CD4-positive, alpha-beta T cell (primary cell): Measurements from ENCODE around the gene MAPK14. TPM values are rescaled to one million over a fixed set of nuclear protein-coding genes. Genes with fewer than 3 reads are reported as not detected.

Experiments
- ATAC-seq: fragments of 200-7000 bp; cut with Tn5 transposase; one replicate; pipeline ENCODE4 v1.10.0; 2022; ENCODE audit warnings: mild to moderate bottlenecking; ENCODE audit not compliant: poor library complexity
- CTCF ChIA-PET: fragments of 350-600 bp; sonication (Branson Sonifier 250); formaldehyde crosslinking; loops from one replicate; lab custom pipeline; 2021; ENCODE audit warnings: antibody characterized with exemption, inconsistent platforms; lab: Charles Lee
- POLR2A ChIA-PET: fragments of 350-600 bp; sonication (Branson Sonifier 250); formaldehyde crosslinking; loops from one replicate; lab custom pipeline; 2021; ENCODE audit warnings: antibody characterized with exemption, inconsistent platforms; lab: Charles Lee
- DNase-seq, 14 experiments: peaks; one replicate each; pipeline ENCODE4 v3.0.0-alpha.2; 2013 to 2020; ENCODE audit warnings: mixed read lengths in 2 of 14
- H3K27ac ChIP-seq, 2 donors: one replicate each; pipeline versions ENCODE4 v1.5.1 to v1.7.0; 2013; ENCODE audit warnings: low read length in 2 of 2, low read depth in 1 of 2, mild to moderate bottlenecking in 1 of 2
- H3K27me3 ChIP-seq, 2 experiments: 1 replicate in 1 of 2; 2 replicates in 1 of 2; pipeline versions ENCODE4 v1.6.1 to v1.7.0; 2013; ENCODE audit warnings: low read length in 2 of 2, control low read depth in 1 of 2, mild to moderate bottlenecking in 1 of 2, moderate library complexity in 1 of 2; ENCODE audit not compliant: insufficient read depth in 2 of 2, control insufficient read depth in 1 of 2
- H3K36me3 ChIP-seq: one replicate; pipeline ENCODE4 v1.6.1; 2013; ENCODE audit warnings: low read length, control low read depth; ENCODE audit not compliant: insufficient read depth
- H3K4me1 ChIP-seq: one replicate; pipeline ENCODE4 v1.6.1; 2013; ENCODE audit warnings: low read length, control low read depth; ENCODE audit not compliant: insufficient read depth
- H3K4me3 ChIP-seq: one replicate; pipeline ENCODE4 v1.5.1; 2013; ENCODE audit warnings: mild to moderate bottlenecking, low read length, moderate library complexity
- H3K9me3 ChIP-seq, 2 experiments: 1 replicate in 1 of 2; 2 replicates in 1 of 2; pipeline versions ENCODE4 v1.6.1 to v1.7.0; 2013; ENCODE audit warnings: low read length in 2 of 2, mild to moderate bottlenecking in 2 of 2, control low read depth in 1 of 2, moderate library complexity in 1 of 2; ENCODE audit not compliant: control insufficient read depth in 1 of 2, insufficient read depth in 1 of 2
- H3K27ac Mint-ChIP-seq: one replicate; pipeline ENCODE4 v1.8.0; 2020; ENCODE audit warnings: mixed read lengths
- H3K27me3 Mint-ChIP-seq: one replicate; pipeline ENCODE4 v1.8.0; 2021; ENCODE audit warnings: mixed read lengths
- H3K36me3 Mint-ChIP-seq: one replicate; pipeline ENCODE4 v1.8.0; 2021; ENCODE audit warnings: low read depth, mixed read lengths
- H3K4me1 Mint-ChIP-seq: one replicate; pipeline ENCODE4 v1.8.0; 2021; ENCODE audit warnings: low read depth, mixed read lengths
- H3K4me3 Mint-ChIP-seq: one replicate; pipeline ENCODE4 v1.8.0; 2020; ENCODE audit warnings: mild to moderate bottlenecking, mixed read lengths
- H3K9me3 Mint-ChIP-seq: one replicate; pipeline ENCODE4 v1.8.0; 2020; ENCODE audit warnings: mixed read lengths
- CTCF ChIP-seq: fragments of 200-600 bp; IDR thresholded peaks from one replicate; pipeline ENCODE4 v1.8.0; 2022; ENCODE audit warnings: antibody characterized with exemption, mild to moderate bottlenecking
- intact Hi-C, 2 experiments: fragments of 100-400 bp; cut with DNase I in 1 of 2; cut with micrococcal nuclease in 1 of 2; formaldehyde crosslinking; loops; one replicate each; pipeline versions ENCODE4 v1.15.1 to v1.9.0; 2023 to 2025; cut with DNase I, micrococcal nuclease
- total RNA-seq, 174 experiments: library from RNA in 2 of 174; stranded (reverse) in 2 of 174; gene quantifications; one replicate each; pipeline ENCODE4 v1.2.3 and lab custom pipeline; 2021 to 2026

Gene MAPK14
- total RNA-seq, 2 experiments from 2014 or later, result 42.6 to 42.8 TPM

- ChIA-PET POLR2A (interaction anchor here (1.2 to 3.1 kb wide), 4 partner anchors 18 to 92 kb away, joined by 3 to 15 read pairs (median 4); partner anchors contain the start of gene MAPK14), CTCF (interaction anchor here (0.8 to 1.0 kb wide), 2 partner anchors 27 to 94 kb away, joined by 3 read pairs; partner anchors contain the start of gene MAPK13)
- H3K27ac Mint-ChIP-seq, result peak overlapping the region; percentile 89
- H3K27ac ChIP-seq, result no peak overlapping the region
- no peaks in the 10 kb centered on the region for H3K27me3 ChIP-seq
- no peak for ATAC-seq
- no peaks in the 10 kb centered on the region for H3K9me3 Mint-ChIP-seq
- H3K4me1 ChIP-seq, result peaks cover 25% of the 10 kb centered on the region
- no peaks in the 10 kb centered on the region for H3K27me3 Mint-ChIP-seq
- no peak overlapping the region for H3K4me3 ChIP-seq
- peaks cover 57% of the 10 kb centered on the region for H3K4me1 Mint-ChIP-seq
- no peak for TF ChIP-seq CTCF
- no peak for DNase-seq
- H3K36me3 ChIP-seq, result peaks cover 42% of the 10 kb centered on the region
- peaks cover 46% of the 10 kb centered on the region for H3K36me3 Mint-ChIP-seq
- no peaks in the 10 kb centered on the region for H3K9me3 ChIP-seq
- intact Hi-C loops, result no loop called here
- H3K4me3 Mint-ChIP-seq, result no peak overlapping the region
These were observed 75.2 kb downstream of the MAPK14 start for GRCh38 chr6:36102853-36103252.

GRCh38 chr6:36104836-36105235 lies 77.2 kb downstream of the MAPK14 start:
- no peak for TF ChIP-seq CTCF
- CTCF ChIA-PET, result interaction anchor here (0.8 to 1.7 kb wide), 3 partner anchors 10 to 11 kb away, joined by 3 to 5 read pairs (median 4); no protein-coding TSS in a partner anchor
- Mint-ChIP-seq H3K4me3 (no peak overlapping the region), H3K36me3 (peaks cover 65% of the 10 kb centered on the region), H3K4me1 (peaks cover 57% of the 10 kb centered on the region), H3K9me3 (no peaks in the 10 kb centered on the region), H3K27ac (peak overlapping the region; percentile 66), H3K27me3 (no peaks in the 10 kb centered on the region)
- ATAC-seq (no peak), DNase-seq (no peak)
- H3K9me3 ChIP-seq, result no peaks in the 10 kb centered on the region
- H3K36me3 ChIP-seq, result peaks cover 53% of the 10 kb centered on the region
- no peak overlapping the region for H3K27ac ChIP-seq
- no peaks in the 10 kb centered on the region for H3K27me3 ChIP-seq
- intact Hi-C loops, result no loop called here
- peaks cover 31% of the 10 kb centered on the region for H3K4me1 ChIP-seq
- POLR2A ChIA-PET, result interaction anchor here (0.6 to 3.1 kb wide), 7 partner anchors 10 to 1393 kb away, joined by 3 to 15 read pairs (median 4); no protein-coding TSS in a partner anchor
- no peak overlapping the region for H3K4me3 ChIP-seq

- CTCF ChIA-PET, result interaction anchor here (0.7 to 1.4 kb wide), 5 partner anchors 10 to 81 kb away, joined by 3 to 4 read pairs (median 3); partner anchors contain the start of gene MAPK14
- H3K27ac ChIP-seq, result peak overlapping the region; percentile 56 to 58
These were observed 81.5 kb downstream of the MAPK14 start for GRCh38 chr6:36109092-36109491.

More at GRCh38 chr6:36109092-36109491, 81.5 kb downstream of the MAPK14 start:
- Mint-ChIP-seq H3K27ac (peak overlapping the region; percentile 93), H3K4me3 (peak overlapping the region; percentile 0), H3K36me3 (peaks cover 64% of the 10 kb centered on the region), H3K9me3 (no peaks in the 10 kb centered on the region), H3K4me1 (peaks cover 50% of the 10 kb centered on the region), H3K27me3 (no peaks in the 10 kb centered on the region)
- Histone ChIP-seq H3K9me3 (no peaks in the 10 kb centered on the region), H3K4me3 (no peak overlapping the region), H3K36me3 (peaks cover 49% of the 10 kb centered on the region), H3K27me3 (no peaks in the 10 kb centered on the region), H3K4me1 (peaks cover 34% of the 10 kb centered on the region)
- no peak for TF ChIP-seq CTCF
- peak; percentile 94 for ATAC-seq
- DNase-seq, result peak in 10 of 14 experiments; percentile 20 to 84 (median 47)
- POLR2A ChIA-PET, result interaction anchor here (0.6 to 5.3 kb wide), 11 partner anchors 9 to 88 kb away, joined by 3 to 53 read pairs (median 7); partner anchors contain the start of genes BRPF3, MAPK13 and MAPK14
- intact Hi-C loops, result loop anchor here in 1 of 2 experiments (1.0 kb wide), 1 partner anchor 11 kb away; no protein-coding TSS in a partner anchor
